CD14-positive monocyte (primary cell): Measurements from ENCODE around the gene VTN. TPM values are rescaled to one million over a fixed set of nuclear protein-coding genes. Genes with fewer than 3 reads are reported as not detected.

Experiments used
- DNase-seq, 3 donors: peaks; one replicate each; pipeline ENCODE4 v3.0.0-alpha.2; 2011 to 2022
- H2AFZ ChIP-seq: 2 replicates; pipeline ENCODE4 v1.6.0; 2012; ENCODE audit warnings: mild to moderate bottlenecking, low read depth, low read length, inconsistent platforms; ENCODE audit not compliant: insufficient read depth, poor library complexity, severe bottlenecking
- H3K27ac ChIP-seq, 2 donors: 1 replicate in 1 of 2; 2 replicates in 1 of 2; pipeline ENCODE4 v1.5.1; 2012 to 2013; ENCODE audit warnings: low read length in 2 of 2, control low read depth in 1 of 2, inconsistent platforms in 1 of 2, low read depth in 1 of 2, mild to moderate bottlenecking in 1 of 2
- H3K27me3 ChIP-seq, 2 donors: one replicate each; pipeline versions ENCODE4 v1.6.0 to v1.6.1; 2011 to 2013; ENCODE audit warnings: low read length in 2 of 2; ENCODE audit not compliant: control insufficient read depth in 2 of 2, insufficient read depth in 2 of 2
- H3K36me3 ChIP-seq, 2 donors: replicated peaks in 1 of 2; 1 replicate in 1 of 2; 2 replicates in 1 of 2; pipeline versions ENCODE4 v1.5.1 to v1.6.1; 2012 to 2013; ENCODE audit warnings: low read length in 2 of 2, control low read depth in 1 of 2, inconsistent platforms in 1 of 2, mild to moderate bottlenecking in 1 of 2; ENCODE audit not compliant: insufficient read depth in 2 of 2, control insufficient read depth in 1 of 2
- H3K4me1 ChIP-seq, 2 donors: 1 replicate in 1 of 2; 2 replicates in 1 of 2; pipeline versions ENCODE4 v1.5.1 to v1.6.1; 2012 to 2013; ENCODE audit warnings: low read length in 2 of 2, control low read depth in 1 of 2, inconsistent platforms in 1 of 2, mild to moderate bottlenecking in 1 of 2, moderate library complexity in 1 of 2; ENCODE audit not compliant: insufficient read depth in 2 of 2, control insufficient read depth in 1 of 2
- H3K4me2 ChIP-seq: replicated peaks from 2 replicates; pipeline ENCODE3; 2012; ENCODE audit warnings: low read length, moderate library complexity, mild to moderate bottlenecking; ENCODE audit not compliant: poor library complexity, severe bottlenecking; ENCODE audit errors: extremely low read depth
- H3K4me3 ChIP-seq, 3 experiments: fragments of 200-600 bp in 1 of 3; sonication (generic) in 1 of 3; replicated peaks in 1 of 3; 1 replicate in 2 of 3; 2 replicates in 1 of 3; pipeline ENCODE4 v1.5.1; 2011 to 2013; ENCODE audit warnings: low read length in 3 of 3, mild to moderate bottlenecking in 3 of 3, control low read depth in 2 of 3, low read depth in 2 of 3, inconsistent platforms in 1 of 3, moderate library complexity in 1 of 3
- H3K79me2 ChIP-seq: 2 replicates; pipeline ENCODE4 v1.6.0; 2012; ENCODE audit warnings: mild to moderate bottlenecking, control low read depth, inconsistent platforms, low read length, moderate library complexity; ENCODE audit not compliant: insufficient read depth
- H3K9ac ChIP-seq: 2 replicates; pipeline ENCODE4 v1.6.0; 2017; ENCODE audit warnings: low read length, mild to moderate bottlenecking; ENCODE audit not compliant: insufficient read depth, poor library complexity, severe bottlenecking
- H3K9me3 ChIP-seq, 2 donors: replicated peaks in 1 of 2; 1 replicate in 1 of 2; 2 replicates in 1 of 2; pipeline versions ENCODE4 v1.5.1 to v1.6.1; 2012 to 2013; ENCODE audit warnings: low read length in 2 of 2, control low read depth in 1 of 2; ENCODE audit not compliant: control insufficient read depth in 1 of 2, insufficient read depth in 1 of 2
- H4K20me1 ChIP-seq: 2 replicates; pipeline ENCODE4 v1.6.0; 2012; ENCODE audit warnings: mild to moderate bottlenecking, low read length, control low read depth, moderate library complexity; ENCODE audit not compliant: insufficient read depth
- H3K27ac Mint-ChIP-seq, 7 donors: one replicate each; pipeline ENCODE4 v1.8.0; 2020; ENCODE audit warnings: mild to moderate bottlenecking in 7 of 7, mixed read lengths in 7 of 7, moderate library complexity in 6 of 7, inconsistent platforms in 2 of 7
- H3K27me3 Mint-ChIP-seq, 3 donors: one replicate each; pipeline ENCODE4 v1.8.0; 2021 to 2022; ENCODE audit warnings: low read depth in 3 of 3, mild to moderate bottlenecking in 3 of 3, mixed read lengths in 3 of 3, moderate library complexity in 3 of 3, inconsistent platforms in 1 of 3
- H3K36me3 Mint-ChIP-seq, 2 donors: one replicate each; pipeline ENCODE4 v1.8.0; 2020; ENCODE audit warnings: mixed read lengths in 2 of 2, inconsistent platforms in 1 of 2, mild to moderate bottlenecking in 1 of 2
- H3K4me1 Mint-ChIP-seq: one replicate; pipeline ENCODE4 v1.8.0; 2020; ENCODE audit warnings: mild to moderate bottlenecking, mixed read lengths
- H3K4me3 Mint-ChIP-seq, 2 donors: one replicate each; pipeline ENCODE4 v1.8.0; 2020; ENCODE audit warnings: mild to moderate bottlenecking in 2 of 2, mixed read lengths in 2 of 2, moderate library complexity in 1 of 2
- H3K9me3 Mint-ChIP-seq, 7 donors: one replicate each; pipeline ENCODE4 v1.8.0; 2020 to 2022; ENCODE audit warnings: mixed read lengths in 7 of 7, mild to moderate bottlenecking in 6 of 7, moderate library complexity in 6 of 7, inconsistent platforms in 2 of 7
- CTCF ChIP-seq: fragments of 200-600 bp; IDR thresholded peaks from one replicate; pipeline ENCODE4 v1.8.0; 2022; ENCODE audit warnings: antibody characterized with exemption, mild to moderate bottlenecking
- WGBS: methylation state at CpG from one replicate; pipeline ENCODE4 v1.1.5; 2013; ENCODE audit warnings: missing lambda C conversion rate; ENCODE audit not compliant: insufficient coverage; 5-methylcytosine and 5-hydroxymethylcytosine counted together
- intact Hi-C, 2 donors: fragments of 100-400 bp; cut with micrococcal nuclease; formaldehyde crosslinking; loops; one replicate each; pipeline versions ENCODE4 v1.15.0 to v1.15.1; 2023
- polyA plus RNA-seq, 3 donors: library from polyadenylated mRNA; depleted of rRNA in 1 of 3; unstranded in 2 of 3; stranded (reverse) in 1 of 3; fragments of 300-500 nt in 2 of 3; fragments of >200 nt in 1 of 3; fragmentation: Illumina TruSeq in 2 of 3; gene quantifications; 1 replicate in 2 of 3; 2 replicates in 1 of 3; pipeline ENCODE4 v1.2.3, GENCODE V29; 2012 to 2021

The VTN gene
- polyA plus RNA-seq, 3 donors: not detected

DNA sequence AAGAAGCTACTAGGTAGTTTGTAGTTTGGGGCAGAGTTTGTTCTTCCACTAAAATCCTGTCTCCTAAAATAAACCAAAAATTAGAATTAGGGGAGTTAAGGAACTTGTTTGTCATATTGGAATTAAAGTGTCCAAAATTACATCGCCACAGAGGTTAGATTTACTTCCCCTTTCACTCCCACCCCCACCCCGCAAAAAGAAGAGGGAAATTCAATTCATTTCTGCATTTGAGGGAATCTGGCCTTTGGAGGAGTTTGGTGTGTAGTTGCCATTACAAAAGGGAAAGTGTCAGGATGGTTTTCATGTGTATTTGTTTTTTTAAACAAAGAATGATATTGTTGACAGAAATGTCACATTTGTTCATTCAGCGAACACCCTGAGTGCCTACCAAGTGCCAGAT lies 45.3 kb downstream of the VTN start:
- peak in 1 of 3 donors; percentile 38 for DNase-seq
- Histone ChIP-seq H3K79me2 (peaks cover 26% of the 10 kb centered on the region), H4K20me1 (no peaks in the 10 kb centered on the region), H3K27me3 (no peaks in the 10 kb centered on the region), H3K27ac (peak overlapping the region in 1 of 2 donors; percentile 36), H3K9ac (no peak overlapping the region), H3K36me3 (peaks cover 24 to 40% of the 10 kb centered on the region in 2 donors), H3K4me2 (peak overlapping the region; percentile 24), H2AFZ (no peak overlapping the region), H3K9me3 (no peaks in the 10 kb centered on the region), H3K4me3 (no peak overlapping the region), H3K4me1 (peaks cover 19 to 24% of the 10 kb centered on the region in 2 donors)
- TF ChIP-seq CTCF: no peak
- WGBS: 100% methylated on average over 1 of the region's 3 CpGs
- Mint-ChIP-seq H3K27me3 (no peaks in the 10 kb centered on the region), H3K4me1 (peaks cover 24% of the 10 kb centered on the region), H3K9me3 (no peaks in the 10 kb centered on the region), H3K36me3 (peaks cover 29 to 39% of the 10 kb centered on the region in 2 donors), H3K4me3 (peak overlapping the region in 1 of 2 donors; percentile 11), H3K27ac (peak overlapping the region in 4 of 7 donors; percentile 41 to 78 (median 59))
- intact Hi-C loops: loop anchor here in 1 of 2 donors (5.0 kb wide), 1 partner anchor 33 kb away; the partner anchor contains the start of gene POLDIP2

- H3K27ac ChIP-seq: peak overlapping the region in 1 of 2 donors; percentile 36
- Mint-ChIP-seq H3K27ac (peak overlapping the region in 4 of 7 donors; percentile 41 to 78 (median 59)), H3K9me3 (no peaks in the 10 kb centered on the region), H3K4me1 (peaks cover 28% of the 10 kb centered on the region), H3K4me3 (no peak overlapping the region), H3K27me3 (no peaks in the 10 kb centered on the region), H3K36me3 (peaks cover 29 to 35% of the 10 kb centered on the region in 2 donors)
- intact Hi-C loops: loop anchor here in 1 of 2 donors (5.0 kb wide), 1 partner anchor 33 kb away; the partner anchor contains the start of gene POLDIP2
- H3K79me2 ChIP-seq: peaks cover 30% of the 10 kb centered on the region
- no peaks in the 10 kb centered on the region for H3K27me3 ChIP-seq
- no peak for TF ChIP-seq CTCF
- H3K36me3 ChIP-seq: peaks cover 21 to 35% of the 10 kb centered on the region in 2 donors
- no peak for DNase-seq
- H3K9ac ChIP-seq: no peak overlapping the region
- no peaks in the 10 kb centered on the region for H3K9me3 ChIP-seq
- H3K4me1 ChIP-seq: peaks cover 24 to 29% of the 10 kb centered on the region in 2 donors
- no peak overlapping the region for H2AFZ ChIP-seq
- peak overlapping the region; percentile 24 for H3K4me2 ChIP-seq
- WGBS: 68% methylated on average over 2 of the region's 5 CpGs
- H4K20me1 ChIP-seq: no peaks in the 10 kb centered on the region
- no peak overlapping the region for H3K4me3 ChIP-seq
Observed at GRCh38 chr17:28324267-28324745, 45.8 kb downstream of the VTN start.
